DND-41 (cell line): Measurements from ENCODE around the gene PARM1.

Source experiments
- ATAC-seq: fragments of 200-7000 bp; cut with Tn5 transposase; 3 replicates; pipeline ENCODE4 v1.9.1; 2021; ENCODE audit warnings: low read depth; ENCODE audit not compliant: insufficient read depth
- DNase-seq: peaks from one replicate; pipeline ENCODE4 v3.0.0-alpha.2; 2020
- H2AFZ ChIP-seq: 2 replicates; pipeline ENCODE4 v1.6.0; 2012; ENCODE audit warnings: low read depth, low read length
- H3K27ac ChIP-seq: 2 replicates; pipeline ENCODE4 v1.5.1; 2012; ENCODE audit warnings: low read length, inconsistent platforms
- H3K27me3 ChIP-seq: fragments of 200-600 bp; sonication (generic); 2 replicates; pipeline ENCODE4 v1.6.0; 2012; ENCODE audit warnings: low read length, mild to moderate bottlenecking, inconsistent platforms; ENCODE audit not compliant: insufficient read depth, poor library complexity
- H3K36me3 ChIP-seq: 2 replicates; pipeline ENCODE4 v1.5.1; 2012; ENCODE audit warnings: low read length, inconsistent platforms; ENCODE audit not compliant: insufficient read depth
- H3K4me1 ChIP-seq: 2 replicates; pipeline ENCODE4 v1.5.1; 2012; ENCODE audit warnings: mild to moderate bottlenecking, low read length; ENCODE audit not compliant: insufficient read depth
- H3K4me2 ChIP-seq: 2 replicates; pipeline ENCODE4 v1.6.0; 2012; ENCODE audit warnings: mild to moderate bottlenecking, moderate library complexity, low read length, inconsistent platforms; ENCODE audit not compliant: insufficient read depth
- H3K4me3 ChIP-seq, 2 experiments: fragments of 200-600 bp in 1 of 2; shearing (Covaris generic) in 1 of 2; 2 replicates each; pipeline ENCODE4 v1.5.1; 2012 to 2016; ENCODE audit warnings: inconsistent platforms in 2 of 2, low read length in 2 of 2, mild to moderate bottlenecking in 2 of 2, low read depth in 1 of 2, moderate library complexity in 1 of 2
- H3K79me2 ChIP-seq: 2 replicates; pipeline ENCODE4 v1.6.0; 2012; ENCODE audit warnings: low read length, inconsistent platforms; ENCODE audit not compliant: insufficient read depth
- H3K9ac ChIP-seq: 2 replicates; pipeline ENCODE4 v1.6.0; 2012; ENCODE audit warnings: low read depth, mild to moderate bottlenecking, inconsistent platforms, low read length, moderate library complexity
- H3K9me3 ChIP-seq: 2 replicates; pipeline ENCODE4 v1.5.1; 2012; ENCODE audit warnings: low read length, moderate library complexity, mild to moderate bottlenecking, inconsistent platforms; ENCODE audit not compliant: insufficient read depth, severe bottlenecking
- H4K20me1 ChIP-seq: 2 replicates; pipeline ENCODE4 v1.6.0; 2012; ENCODE audit warnings: low read length; ENCODE audit not compliant: insufficient read depth
- EZH2 ChIP-seq: IDR thresholded peaks from 3 replicates; pipeline ENCODE4 v1.6.1; 2012; ENCODE audit warnings: borderline replicate concordance, low read depth, mild to moderate bottlenecking, moderate library complexity, low read length, inconsistent platforms; ENCODE audit not compliant: severe bottlenecking
- TF ChIP-seq, protein P1 (sequence below): IDR thresholded peaks from 2 replicates; pipeline ENCODE4 v1.5.1; 2012; ENCODE audit warnings: borderline replicate concordance, low read length, moderate library complexity, mild to moderate bottlenecking; ENCODE audit not compliant: poor library complexity, severe bottlenecking; ENCODE audit errors: extremely low read depth

PARM1 gene

DNA sequence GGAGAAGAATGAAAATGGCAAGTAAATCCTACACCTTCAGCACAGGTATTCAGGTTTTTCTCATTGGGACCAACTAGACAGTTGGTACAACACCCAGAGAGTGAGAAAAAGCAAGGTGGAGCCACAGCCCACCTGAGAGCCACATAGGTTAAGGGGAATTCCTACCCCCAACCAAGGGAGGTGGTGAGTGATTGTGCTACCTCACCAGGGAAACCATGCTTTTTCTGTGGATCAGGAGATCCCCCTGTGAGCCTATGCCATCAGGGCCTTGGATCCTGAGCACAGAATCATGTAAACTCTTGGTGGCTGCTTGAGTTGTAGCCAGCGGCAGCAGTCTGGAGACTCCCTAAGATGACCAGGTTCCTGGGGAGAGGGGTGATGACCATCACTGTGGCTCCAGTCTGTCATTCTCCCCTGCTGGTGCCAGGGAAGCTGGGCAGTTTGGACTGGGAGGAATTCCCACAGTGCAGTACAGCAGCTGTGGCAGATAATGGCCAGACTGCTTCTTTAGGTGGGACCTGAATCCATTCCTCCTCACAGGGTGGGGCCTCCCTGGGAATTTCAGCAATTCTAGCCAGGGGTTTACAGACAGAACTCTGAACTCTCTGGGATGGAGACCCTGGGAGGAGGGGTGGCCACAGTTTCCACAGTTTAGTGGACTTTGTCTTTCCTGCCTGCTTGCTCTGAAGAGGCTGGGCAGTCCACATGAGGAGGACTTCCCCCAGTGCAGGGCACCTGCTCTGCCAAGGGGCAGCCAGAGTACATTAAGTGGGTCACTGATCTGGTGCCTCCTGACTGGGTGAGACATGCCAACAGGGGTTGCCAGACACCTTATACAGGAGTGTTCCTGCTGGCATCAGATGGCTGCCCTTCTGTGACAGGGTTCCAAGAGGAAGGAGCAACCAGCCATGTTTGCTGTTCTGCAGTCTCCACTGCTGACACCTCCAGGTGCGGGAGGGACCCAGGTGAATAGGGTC lies 43.2 kb downstream of the PARM1 start:
- H3K9me3 ChIP-seq: no peaks in the 10 kb centered on the region
- no peak overlapping the region for H3K9ac ChIP-seq
- no peaks in the 10 kb centered on the region for H4K20me1 ChIP-seq
- H2AFZ ChIP-seq: no peak overlapping the region
- DNase-seq (no peak), ATAC-seq (no peak)
- H3K27ac ChIP-seq: no peak overlapping the region
- no peaks in the 10 kb centered on the region for H3K79me2 ChIP-seq
- no peaks in the 10 kb centered on the region for H3K4me1 ChIP-seq
- H3K4me2 ChIP-seq: no peak overlapping the region
- H3K27me3 ChIP-seq: no peaks in the 10 kb centered on the region
- no peak for TF ChIP-seq EZH2
- TF ChIP-seq, protein P1, sequence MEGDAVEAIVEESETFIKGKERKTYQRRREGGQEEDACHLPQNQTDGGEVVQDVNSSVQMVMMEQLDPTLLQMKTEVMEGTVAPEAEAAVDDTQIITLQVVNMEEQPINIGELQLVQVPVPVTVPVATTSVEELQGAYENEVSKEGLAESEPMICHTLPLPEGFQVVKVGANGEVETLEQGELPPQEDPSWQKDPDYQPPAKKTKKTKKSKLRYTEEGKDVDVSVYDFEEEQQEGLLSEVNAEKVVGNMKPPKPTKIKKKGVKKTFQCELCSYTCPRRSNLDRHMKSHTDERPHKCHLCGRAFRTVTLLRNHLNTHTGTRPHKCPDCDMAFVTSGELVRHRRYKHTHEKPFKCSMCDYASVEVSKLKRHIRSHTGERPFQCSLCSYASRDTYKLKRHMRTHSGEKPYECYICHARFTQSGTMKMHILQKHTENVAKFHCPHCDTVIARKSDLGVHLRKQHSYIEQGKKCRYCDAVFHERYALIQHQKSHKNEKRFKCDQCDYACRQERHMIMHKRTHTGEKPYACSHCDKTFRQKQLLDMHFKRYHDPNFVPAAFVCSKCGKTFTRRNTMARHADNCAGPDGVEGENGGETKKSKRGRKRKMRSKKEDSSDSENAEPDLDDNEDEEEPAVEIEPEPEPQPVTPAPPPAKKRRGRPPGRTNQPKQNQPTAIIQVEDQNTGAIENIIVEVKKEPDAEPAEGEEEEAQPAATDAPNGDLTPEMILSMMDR: no peak
- no peaks in the 10 kb centered on the region for H3K36me3 ChIP-seq
- no peak overlapping the region for H3K4me3 ChIP-seq

DNA sequence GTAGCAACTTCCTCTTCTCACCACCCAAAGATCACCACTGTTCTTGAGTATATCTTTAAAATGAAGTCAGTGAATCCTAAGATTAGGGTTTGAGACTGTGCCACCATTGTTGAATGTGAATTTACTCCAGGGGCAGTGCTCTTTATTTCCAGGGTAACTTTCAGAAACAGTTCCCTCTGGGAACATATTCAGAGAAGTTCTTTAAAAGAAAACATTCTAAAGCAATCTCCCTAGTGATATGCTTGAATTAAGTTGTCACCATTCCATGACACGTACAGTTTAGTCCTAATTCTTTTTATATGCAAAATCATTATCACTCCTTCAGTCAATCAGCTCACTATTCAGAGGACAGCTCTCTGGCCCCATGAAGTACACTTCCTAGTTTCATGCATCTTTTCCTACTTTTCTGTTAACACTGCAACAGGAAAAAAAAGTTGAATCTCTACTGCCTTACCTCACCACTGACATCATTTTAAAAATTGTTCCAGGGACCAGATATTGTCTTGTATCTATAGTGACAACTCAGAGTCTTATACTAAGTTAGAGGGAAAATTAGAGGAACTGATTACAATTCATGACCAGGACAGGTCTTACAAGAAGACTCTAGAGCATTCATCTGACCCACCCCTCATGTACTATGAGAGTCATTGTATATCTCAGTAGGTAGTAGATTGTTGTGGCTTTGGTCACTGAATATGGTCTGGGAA lies 49.8 kb downstream of the PARM1 start:
- H4K20me1 ChIP-seq: no peaks in the 10 kb centered on the region
- no peaks in the 10 kb centered on the region for H3K79me2 ChIP-seq
- TF ChIP-seq, protein P1: no peak
- no peak for TF ChIP-seq EZH2
- no peak for ATAC-seq
- H3K4me3 ChIP-seq: no peak overlapping the region
- no peak overlapping the region for H3K9ac ChIP-seq
- no peak overlapping the region for H3K27ac ChIP-seq
- H3K4me1 ChIP-seq: no peaks in the 10 kb centered on the region
- DNase-seq: no peak
- H3K27me3 ChIP-seq: no peaks in the 10 kb centered on the region
- H3K9me3 ChIP-seq: no peaks in the 10 kb centered on the region
- no peak overlapping the region for H2AFZ ChIP-seq
- H3K36me3 ChIP-seq: no peaks in the 10 kb centered on the region
- no peak overlapping the region for H3K4me2 ChIP-seq

DNA sequence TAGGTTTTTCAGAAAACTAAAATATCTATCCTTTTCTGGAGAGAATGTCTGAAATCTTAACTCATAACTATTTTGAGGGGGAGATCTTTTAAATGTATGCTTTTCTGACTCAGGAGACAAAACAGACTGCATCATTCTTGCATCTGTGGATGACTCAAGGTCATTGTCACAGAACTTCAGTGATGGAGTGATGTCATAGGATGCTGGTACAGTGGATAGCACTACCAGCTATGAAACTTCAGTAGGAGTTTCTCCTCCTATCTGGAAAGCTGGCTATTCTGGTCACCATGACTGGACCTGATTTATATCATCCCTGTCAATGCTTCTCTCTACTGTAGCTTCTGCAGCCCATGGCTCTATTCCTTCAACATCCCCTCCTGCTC lies 50.3 kb downstream of the PARM1 start:
- H3K27ac ChIP-seq: no peak overlapping the region
- no peaks in the 10 kb centered on the region for H3K79me2 ChIP-seq
- H3K36me3 ChIP-seq: no peaks in the 10 kb centered on the region
- no peaks in the 10 kb centered on the region for H3K27me3 ChIP-seq
- H3K4me2 ChIP-seq: no peak overlapping the region
- TF ChIP-seq, protein P1: no peak
- TF ChIP-seq EZH2: no peak
- no peak overlapping the region for H2AFZ ChIP-seq
- H3K4me3 ChIP-seq: no peak overlapping the region
- ATAC-seq: no peak
- H3K4me1 ChIP-seq: no peaks in the 10 kb centered on the region
- no peak for DNase-seq
- no peak overlapping the region for H3K9ac ChIP-seq
- H4K20me1 ChIP-seq: no peaks in the 10 kb centered on the region
- H3K9me3 ChIP-seq: no peaks in the 10 kb centered on the region
